Adipocyte (in vitro differentiated cells): Measurements from ENCODE around the gene CAMK1.
A peak's percentile ranks its signal among the peaks of the same experiment; 100 is the strongest.

Experiments used
- DNase-seq: peaks from one replicate; pipeline ENCODE4 v3.0.0-alpha.2; 2015; ENCODE audit warnings: low read depth
- H3K27me3 ChIP-seq: replicated peaks from 2 replicates; pipeline ENCODE4 v1.7.0; 2013; ENCODE audit warnings: mild to moderate bottlenecking, low read length, moderate library complexity; ENCODE audit not compliant: control insufficient read depth, insufficient read depth
- H3K36me3 ChIP-seq: 2 replicates; pipeline ENCODE4 v1.7.0; 2013; ENCODE audit warnings: low read length, mild to moderate bottlenecking, moderate library complexity; ENCODE audit not compliant: control insufficient read depth, insufficient read depth, severe bottlenecking
- H3K4me1 ChIP-seq: 2 replicates; pipeline ENCODE4 v1.7.0; 2013; ENCODE audit warnings: mild to moderate bottlenecking, low read length, moderate library complexity; ENCODE audit not compliant: control insufficient read depth, insufficient read depth
- H3K4me3 ChIP-seq: 2 replicates; pipeline ENCODE4 v1.7.0; 2013; ENCODE audit warnings: mild to moderate bottlenecking, low read length, moderate library complexity
- H3K9ac ChIP-seq: 2 replicates; pipeline ENCODE4 v1.7.0; 2013; ENCODE audit warnings: mild to moderate bottlenecking, low read length, moderate library complexity
- H3K9me3 ChIP-seq: 2 replicates; pipeline ENCODE4 v1.7.0; 2013; ENCODE audit warnings: mild to moderate bottlenecking, low read length, moderate library complexity; ENCODE audit not compliant: control insufficient read depth

CAMK1 gene

GRCh38 chr3:9769426-9770275 lies at the start of gene CAMK1:
Gene CAMK1, minus strand, starts transcription at chr3:9769947. Its CDS starts 2,198 bp downstream, at chr3:9767749.
- peaks cover 39% of the 10 kb centered on the region for H3K4me1 ChIP-seq
- peaks cover 16% of the 10 kb centered on the region for H3K36me3 ChIP-seq
- DNase-seq: peak; percentile 94
- H3K9me3 ChIP-seq: no peaks in the 10 kb centered on the region
- H3K9ac ChIP-seq: peak within 1 kb of the TSS; percentile 93
- H3K27me3 ChIP-seq: no peaks in the 10 kb centered on the region
- peak within 1 kb of the TSS; percentile 91 for H3K4me3 ChIP-seq

- H3K36me3 ChIP-seq: peaks cover under 1% of the 10 kb centered on the region
- no peak for DNase-seq
Observed at GRCh38 chr3:9818666-9819335, 49.1 kb upstream of the CAMK1 start.

DNA sequence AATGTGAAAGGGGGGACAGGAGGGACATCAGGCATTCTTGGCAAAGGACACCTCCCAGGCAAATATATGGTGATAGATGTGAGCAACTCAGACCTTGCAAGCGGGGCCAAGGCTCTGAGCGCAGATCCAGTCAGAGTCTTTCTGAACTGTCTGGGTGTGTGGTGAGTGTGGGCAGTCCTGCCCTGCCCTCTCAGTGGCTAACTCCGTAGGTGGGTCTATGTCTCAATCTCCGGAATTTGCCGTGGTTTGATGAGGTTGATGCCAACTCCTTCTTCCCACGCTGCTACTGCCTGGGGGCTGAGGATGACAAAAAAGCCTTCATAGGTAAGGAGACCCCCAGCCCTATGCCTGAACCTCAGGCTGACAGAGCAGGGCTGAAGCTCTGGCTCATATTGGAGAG lies 47.7 kb upstream of the CAMK1 start:
- DNase-seq: no peak
- Histone ChIP-seq H3K27me3 (no peaks in the 10 kb centered on the region), H3K4me1 (no peaks in the 10 kb centered on the region), H3K36me3 (peaks cover 11% of the 10 kb centered on the region), H3K4me3 (no peak overlapping the region), H3K9me3 (no peaks in the 10 kb centered on the region), H3K9ac (no peak overlapping the region)

More at GRCh38 chr3:9818666-9819335, 49.1 kb upstream of the CAMK1 start:
- Histone ChIP-seq H3K4me3 (no peak overlapping the region), H3K4me1 (no peaks in the 10 kb centered on the region), H3K27me3 (no peaks in the 10 kb centered on the region), H3K9ac (no peak overlapping the region), H3K9me3 (no peaks in the 10 kb centered on the region)

DNA sequence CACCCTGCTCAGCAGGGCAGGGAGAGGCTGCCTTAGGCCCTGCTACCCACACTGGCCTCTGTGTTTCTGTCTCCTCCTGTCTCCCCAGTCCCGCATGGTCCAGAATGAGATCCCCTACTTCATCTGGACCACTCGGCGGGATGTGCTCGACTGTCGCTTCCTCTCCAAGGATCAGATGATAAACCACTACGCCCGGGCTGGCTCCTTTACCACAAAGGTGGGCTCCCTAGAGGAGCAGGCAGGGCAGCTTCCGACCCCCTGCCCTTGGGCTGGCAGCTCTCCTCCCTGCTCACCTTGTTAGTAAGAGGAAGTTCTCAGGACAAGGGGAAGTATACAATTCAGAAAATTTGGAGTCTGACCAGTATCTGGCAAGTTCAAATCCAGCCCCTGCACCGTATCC lies 46.2 kb upstream of the CAMK1 start:
- no peak for DNase-seq
- no peak overlapping the region for H3K9ac ChIP-seq
- H3K27me3 ChIP-seq: no peaks in the 10 kb centered on the region
- peaks cover 11% of the 10 kb centered on the region for H3K36me3 ChIP-seq
- H3K4me1 ChIP-seq: peaks cover 3% of the 10 kb centered on the region
- H3K4me3 ChIP-seq: no peak overlapping the region
- H3K9me3 ChIP-seq: no peaks in the 10 kb centered on the region

DNA sequence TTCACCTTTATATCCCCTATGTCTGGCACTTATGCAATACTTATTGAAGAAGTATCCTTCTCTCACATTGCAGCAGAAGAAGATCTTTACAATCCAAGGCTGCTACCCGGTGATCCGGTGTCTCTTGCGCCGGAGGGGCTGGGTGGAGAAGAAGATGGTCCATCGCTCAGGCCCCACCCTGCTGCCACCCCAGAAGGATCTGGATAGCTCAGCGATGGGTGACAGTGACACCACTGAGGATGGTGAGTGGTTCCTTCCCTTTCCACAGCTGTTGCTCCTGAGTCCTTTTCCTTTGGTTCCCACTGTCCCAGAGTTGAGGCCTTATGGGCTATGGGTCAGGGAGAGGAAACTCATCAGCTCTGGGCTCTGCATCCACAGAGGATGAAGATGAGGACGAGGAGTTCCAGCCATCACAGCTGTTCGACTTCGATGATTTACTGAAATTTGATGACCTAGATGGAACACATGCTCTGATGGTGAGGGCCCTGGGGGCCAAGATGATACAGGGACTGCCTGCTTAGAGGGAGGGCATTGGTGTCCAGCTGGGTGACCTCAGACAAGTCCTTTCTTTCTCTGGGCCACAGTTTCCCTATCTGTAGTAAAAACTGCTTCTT lies 43.2 kb upstream of the CAMK1 start:
- Histone ChIP-seq H3K4me3 (no peak overlapping the region), H3K36me3 (peaks cover 11% of the 10 kb centered on the region), H3K27me3 (no peaks in the 10 kb centered on the region), H3K9ac (no peak overlapping the region), H3K9me3 (no peaks in the 10 kb centered on the region), H3K4me1 (peaks cover 15% of the 10 kb centered on the region)
- no peak for DNase-seq

DNA sequence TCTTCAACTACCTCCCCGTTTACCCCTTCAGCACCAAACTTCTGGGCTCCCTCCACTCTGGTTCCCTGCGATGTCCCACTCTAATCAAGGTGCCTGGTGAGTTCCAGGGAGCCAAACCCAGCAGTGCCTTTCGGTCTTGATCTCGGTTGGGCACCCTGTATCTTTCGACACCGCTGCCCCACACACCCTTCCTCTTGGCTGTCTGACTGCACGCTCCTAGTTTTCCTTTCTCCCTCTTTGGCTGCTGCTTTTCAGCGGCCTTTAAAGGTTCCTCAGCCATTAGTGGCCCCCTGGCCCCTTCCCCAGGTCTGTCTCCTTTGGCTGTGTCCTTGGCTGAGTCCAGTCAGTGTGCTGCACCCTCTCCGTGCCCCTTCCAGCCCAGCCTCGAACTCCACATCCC lies 41.1 kb upstream of the CAMK1 start:
- Histone ChIP-seq H3K4me1 (peaks cover 15% of the 10 kb centered on the region), H3K4me3 (peak overlapping the region; percentile 74), H3K36me3 (peaks cover 28% of the 10 kb centered on the region), H3K9ac (peak overlapping the region; percentile 85), H3K27me3 (no peaks in the 10 kb centered on the region), H3K9me3 (no peaks in the 10 kb centered on the region)
- DNase-seq: no peak

- Histone ChIP-seq H3K36me3 (peaks cover 33% of the 10 kb centered on the region), H3K4me3 (peak overlapping the region; percentile 74), H3K27me3 (no peaks in the 10 kb centered on the region), H3K4me1 (peaks cover 15% of the 10 kb centered on the region), H3K9me3 (no peaks in the 10 kb centered on the region), H3K9ac (peak overlapping the region; percentile 85)
- DNase-seq: peak; percentile 31
Observed at GRCh38 chr3:9810433-9810770, 40.7 kb upstream of the CAMK1 start.

- peak; percentile 85 for DNase-seq
- Histone ChIP-seq H3K9me3 (no peaks in the 10 kb centered on the region), H3K4me3 (peak within 1 kb of the TSS; percentile 74), H3K4me1 (peaks cover 15% of the 10 kb centered on the region), H3K27me3 (no peaks in the 10 kb centered on the region), H3K36me3 (peaks cover 39% of the 10 kb centered on the region), H3K9ac (peak within 1 kb of the TSS; percentile 85)
Observed at GRCh38 chr3:9809615-9810432, 40.1 kb upstream of the CAMK1 start, which contains the start of gene TTLL3. Gene TTLL3, plus strand, starts transcription at chr3:9810262. Its CDS starts 400 bp downstream, at chr3:9810662.

DNA sequence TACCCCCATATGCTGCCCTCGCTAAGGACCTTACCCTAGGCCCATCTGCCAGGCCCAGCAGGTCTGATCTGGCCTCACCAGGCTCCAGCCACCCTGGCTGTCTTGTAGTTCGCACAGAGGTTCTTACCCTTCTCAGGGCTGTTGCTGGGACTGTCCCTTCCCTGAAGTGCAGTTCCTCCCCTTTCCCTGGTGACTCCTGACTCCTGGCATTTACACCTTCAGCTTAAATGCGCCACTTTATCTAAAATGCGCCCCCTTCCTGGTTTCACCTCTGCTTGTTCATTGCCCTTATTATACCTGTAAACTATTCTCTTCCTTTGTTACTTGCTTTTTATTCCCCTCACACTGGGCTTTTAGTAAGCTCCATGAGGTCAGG lies 39.5 kb upstream of the CAMK1 start:
- Histone ChIP-seq H3K4me1 (peaks cover 15% of the 10 kb centered on the region), H3K27me3 (no peaks in the 10 kb centered on the region), H3K9me3 (no peaks in the 10 kb centered on the region), H3K9ac (peak overlapping the region; percentile 85), H3K36me3 (peaks cover 45% of the 10 kb centered on the region), H3K4me3 (peak overlapping the region; percentile 74)
- no peak for DNase-seq

- Histone ChIP-seq H3K9me3 (no peaks in the 10 kb centered on the region), H3K36me3 (peaks cover 48% of the 10 kb centered on the region), H3K4me3 (no peak overlapping the region)
Observed at GRCh38 chr3:9808345-9809037, 38.7 kb upstream of the CAMK1 start.

More at GRCh38 chr3:9808345-9809037, 38.7 kb upstream of the CAMK1 start:
- peaks cover 15% of the 10 kb centered on the region for H3K4me1 ChIP-seq
- DNase-seq: peak; percentile 53
- no peaks in the 10 kb centered on the region for H3K27me3 ChIP-seq
- H3K9ac ChIP-seq: peak overlapping the region; percentile 1
